HG03457 (cell line): ENCODE measurements around the gene CSAG1.
"Not testable (repeated sequence)": the region's sequence is repeated elsewhere in the genome, so short reads cannot be mapped to it uniquely, and the experiment has no call there.

ENCODE experiments used
- ATAC-seq: cut with Tn5 transposase; IDR thresholded peaks from one replicate; pipeline ENCODE4 v1.9.1; 2021; ENCODE audit warnings: moderate number of reproducible peaks; ENCODE audit not compliant: unreplicated experiment

Gene CSAG1

DNA sequence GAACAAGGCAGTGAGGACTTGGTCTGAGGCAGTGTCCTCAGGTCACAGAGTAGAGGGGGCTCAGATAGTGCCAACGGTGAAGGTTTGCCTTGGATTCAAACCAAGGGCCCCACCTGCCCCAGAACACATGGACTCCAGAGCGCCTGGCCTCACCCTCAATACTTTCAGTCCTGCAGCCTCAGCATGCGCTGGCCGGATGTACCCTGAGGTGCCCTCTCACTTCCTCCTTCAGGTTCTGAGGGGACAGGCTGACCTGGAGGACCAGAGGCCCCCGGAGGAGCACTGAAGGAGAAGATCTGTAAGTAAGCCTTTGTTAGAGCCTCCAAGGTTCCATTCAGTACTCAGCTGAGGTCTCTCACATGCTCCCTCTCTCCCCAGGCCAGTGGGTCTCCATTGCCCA, 33.1 kb downstream of the CSAG1 start:
- ATAC-seq: not testable (repeated sequence)

GRCh38 chrX:152697952-152698931, 35.3 kb downstream of the CSAG1 start, which contains the start of gene MAGEA3:
Gene MAGEA3, plus strand, starts transcription at chrX:152698794. Its CDS starts 2,039 bp downstream, at chrX:152700833.
- ATAC-seq: not testable (repeated sequence)

DNA sequence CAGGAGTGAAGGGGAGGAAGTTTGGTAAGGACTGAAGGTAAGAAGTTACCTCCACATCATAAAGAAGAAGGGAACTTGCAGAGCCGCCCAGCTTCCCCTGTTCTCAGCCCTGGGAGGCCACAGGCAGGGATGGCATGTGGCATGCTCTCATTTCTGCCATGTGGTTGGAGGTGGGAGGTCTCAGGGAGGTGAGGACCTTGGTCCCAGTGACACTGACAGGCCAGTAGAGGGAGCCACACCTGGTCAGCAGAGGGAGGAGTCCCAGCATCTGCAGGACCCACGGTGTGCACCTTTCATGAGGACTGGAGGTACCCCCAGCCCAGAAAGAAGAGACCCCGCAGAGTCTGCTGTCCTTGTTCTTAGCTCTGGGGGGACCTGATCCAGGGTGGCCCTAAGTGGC, 52.5 kb downstream of the CSAG1 start:
- peak; percentile 72 for ATAC-seq
